ENCODE measurements around the gene UBE3D.
"Not testable (repeated sequence)": the region's sequence is repeated elsewhere in the genome, so short reads cannot be mapped to it uniquely, and the experiment has no call there.

Gene UBE3D

DNA sequence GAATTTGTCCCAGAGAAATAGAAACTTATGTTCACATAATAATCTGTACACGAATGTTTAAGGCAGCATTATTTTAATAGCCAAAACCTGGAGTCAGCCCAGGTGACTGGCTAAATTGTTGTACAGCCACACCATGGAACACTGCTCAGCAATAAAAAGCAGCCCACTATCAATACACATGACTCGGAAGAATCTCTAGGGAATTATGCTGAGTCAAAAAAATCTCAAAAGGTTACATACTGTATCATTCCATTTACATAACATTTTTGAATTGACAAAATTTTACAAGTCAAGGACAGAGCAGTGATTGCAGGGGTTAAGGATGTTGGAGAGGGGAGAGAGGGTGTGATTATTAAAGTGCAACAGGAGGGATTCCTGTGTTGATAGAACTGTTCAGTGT is 163.4 kb downstream of the UBE3D start:
- Mint-ChIP-seq H3K4me1 (no peaks in the 10 kb centered on the region), H3K27me3 (no peaks in the 10 kb centered on the region), H3K4me3 (no peak overlapping the region), H3K36me3 (ENCODE audit: low read depth) (peaks cover 14% of the 10 kb centered on the region), H3K9me3 (no peaks in the 10 kb centered on the region), H3K27ac (no peak overlapping the region)
- no peak for DNase-seq
- ATAC-seq: no peak

DNA sequence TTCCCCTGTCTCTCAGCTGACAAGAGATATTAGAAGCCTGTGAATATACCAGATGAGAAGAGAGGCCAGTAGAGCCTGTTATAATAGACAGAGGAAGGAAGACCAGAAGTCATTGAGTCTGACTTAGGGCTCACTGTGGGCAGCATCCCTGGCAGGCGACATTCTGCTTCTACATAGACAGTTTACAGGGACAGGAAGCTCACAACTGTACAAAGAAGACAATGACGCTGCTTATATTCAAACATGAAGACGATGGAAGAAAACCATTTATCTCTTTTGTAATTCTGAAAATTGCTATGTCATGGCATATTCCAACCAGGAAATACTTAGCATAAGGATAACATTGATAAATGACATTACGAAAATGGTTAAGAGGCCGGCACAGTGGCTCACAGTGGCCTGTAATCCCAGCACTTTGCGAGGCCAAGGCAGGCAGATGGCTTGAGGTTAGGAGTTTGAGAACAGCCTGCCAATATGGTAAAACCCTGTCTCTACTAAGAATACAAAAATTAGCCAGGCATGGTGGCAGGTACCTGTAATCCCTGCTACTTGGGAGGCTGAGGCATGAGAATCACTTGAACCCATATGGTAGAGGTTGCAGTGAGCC is 170.9 kb downstream of the UBE3D start:
- Mint-ChIP-seq H3K9me3 (no peaks in the 10 kb centered on the region), H3K4me3 (no peak overlapping the region), H3K36me3 (ENCODE audit: low read depth) (peaks cover 17% of the 10 kb centered on the region), H3K27ac (no peak overlapping the region), H3K27me3 (no peaks in the 10 kb centered on the region), H3K4me1 (no peaks in the 10 kb centered on the region)
- no peak for ATAC-seq
- DNase-seq: no peak

DNA sequence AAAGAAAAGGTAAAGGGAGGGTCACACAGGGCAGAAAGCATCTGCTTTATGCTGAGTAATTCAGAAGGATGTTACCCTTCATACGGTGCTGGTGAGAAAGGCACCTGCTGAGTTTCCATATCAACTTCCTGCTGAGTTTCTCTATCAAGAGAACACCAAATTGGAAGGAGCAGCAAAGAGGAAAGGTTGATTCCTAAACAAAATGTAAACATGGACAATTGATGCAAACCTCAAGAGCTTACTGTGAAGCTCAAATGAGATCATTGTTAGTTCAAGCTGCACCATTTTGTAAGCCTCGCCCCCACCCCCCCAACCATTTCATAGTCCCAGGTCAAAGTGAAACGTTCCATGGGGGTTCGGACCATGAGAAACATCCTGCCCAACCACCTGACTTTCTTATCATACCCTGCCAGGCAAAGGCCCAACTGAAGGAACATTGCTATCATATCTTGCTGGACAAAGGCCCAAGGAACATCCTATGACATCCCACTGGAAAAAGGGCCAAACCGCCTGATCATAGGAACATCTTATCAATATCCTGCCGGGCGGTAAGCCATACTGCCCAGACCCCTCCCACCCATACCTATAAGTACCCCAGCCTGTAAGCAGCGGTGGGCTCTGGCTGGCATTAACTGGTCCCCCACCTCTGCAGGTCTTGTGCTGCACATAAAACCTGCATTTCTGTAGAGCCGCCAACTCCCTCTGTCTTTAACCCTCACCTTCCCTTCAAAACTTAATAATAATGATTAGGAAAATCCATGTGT is 171.6 kb downstream of the UBE3D start:
- no peak for ATAC-seq

DNA sequence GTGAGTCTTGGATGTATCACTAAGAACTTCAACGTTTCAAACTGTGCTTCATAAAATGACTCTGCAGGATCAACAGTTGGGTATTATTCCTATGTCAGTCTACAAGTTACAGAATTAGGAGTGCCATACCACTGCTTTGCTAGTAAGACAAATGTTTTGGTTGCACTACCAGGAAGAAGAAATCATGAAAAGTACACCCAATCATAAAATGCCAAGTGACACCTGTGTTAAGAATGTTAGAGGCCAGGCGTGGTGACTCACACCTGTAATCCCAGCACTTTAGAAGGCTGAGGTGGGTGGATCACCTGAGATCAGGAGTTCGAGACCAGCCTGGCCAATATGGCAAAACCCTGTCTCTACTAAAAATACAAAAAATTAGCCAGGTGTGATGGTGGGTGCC is 174.1 kb downstream of the UBE3D start:
- H3K4me1 Mint-ChIP-seq; H3K27me3 Mint-ChIP-seq; ATAC-seq; H3K9me3 Mint-ChIP-seq; H3K27ac Mint-ChIP-seq; DNase-seq; H3K4me3 Mint-ChIP-seq; H3K36me3 Mint-ChIP-seq (ENCODE audit: low read depth): not testable (repeated sequence)

More for the DNA sequence above, 171.6 kb downstream of the UBE3D start:
- DNase-seq: no peak
- no peaks in the 10 kb centered on the region for H3K27me3 Mint-ChIP-seq
- no peak overlapping the region for H3K4me3 Mint-ChIP-seq
- H3K27ac Mint-ChIP-seq: no peak overlapping the region
- H3K4me1 Mint-ChIP-seq: no peaks in the 10 kb centered on the region
- peaks cover 15% of the 10 kb centered on the region for H3K36me3 Mint-ChIP-seq (ENCODE audit: low read depth)
- no peaks in the 10 kb centered on the region for H3K9me3 Mint-ChIP-seq

DNA sequence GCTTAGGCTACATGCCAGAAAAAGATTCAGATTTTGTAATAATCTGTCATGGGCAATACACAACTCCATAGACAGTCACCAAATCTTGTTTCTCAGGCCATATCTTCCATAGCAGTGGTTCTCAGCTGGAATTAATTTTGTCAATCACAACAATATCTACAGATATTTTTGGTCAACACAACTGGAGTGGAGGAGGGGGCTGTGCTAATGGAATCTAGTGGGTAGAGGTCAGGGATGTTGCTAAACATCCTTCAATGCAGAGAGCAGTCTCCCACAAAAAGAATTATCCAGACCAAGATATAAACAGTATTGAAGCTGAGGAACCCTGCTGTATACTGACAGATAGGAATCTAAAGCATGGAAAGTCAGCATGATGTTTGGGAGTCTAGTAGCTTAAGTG is 174.6 kb downstream of the UBE3D start:
- Mint-ChIP-seq H3K27ac (no peak overlapping the region), H3K9me3 (no peaks in the 10 kb centered on the region), H3K27me3 (no peaks in the 10 kb centered on the region), H3K36me3 (ENCODE audit: low read depth) (peaks cover 8% of the 10 kb centered on the region), H3K4me3 (no peak overlapping the region), H3K4me1 (no peaks in the 10 kb centered on the region)
- no peak for ATAC-seq
- no peak for DNase-seq

DNA sequence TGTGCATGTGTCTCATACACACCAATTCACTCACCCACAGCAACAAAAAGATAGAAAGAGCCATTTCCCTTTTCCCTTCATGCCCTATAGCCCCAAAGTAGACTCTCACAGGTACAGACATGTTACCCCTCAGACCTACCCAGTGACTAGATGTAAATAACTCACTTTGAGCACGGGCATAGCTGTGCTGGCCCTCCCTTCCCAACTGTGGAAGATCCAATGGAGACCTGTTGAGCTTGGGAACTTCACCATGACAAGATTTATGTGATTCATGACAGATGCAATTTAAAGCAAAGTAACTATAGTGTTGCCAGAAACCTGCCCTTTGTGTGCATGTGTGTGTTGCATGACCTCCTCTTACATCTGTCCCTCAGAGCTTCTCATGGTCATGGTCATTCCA is 175.4 kb downstream of the UBE3D start:
- Mint-ChIP-seq H3K36me3 (ENCODE audit: low read depth) (peaks cover 8% of the 10 kb centered on the region), H3K9me3 (no peaks in the 10 kb centered on the region), H3K4me3 (no peak overlapping the region), H3K27ac (no peak overlapping the region), H3K27me3 (no peaks in the 10 kb centered on the region), H3K4me1 (no peaks in the 10 kb centered on the region)
- no peak for ATAC-seq
- DNase-seq: no peak

DNA sequence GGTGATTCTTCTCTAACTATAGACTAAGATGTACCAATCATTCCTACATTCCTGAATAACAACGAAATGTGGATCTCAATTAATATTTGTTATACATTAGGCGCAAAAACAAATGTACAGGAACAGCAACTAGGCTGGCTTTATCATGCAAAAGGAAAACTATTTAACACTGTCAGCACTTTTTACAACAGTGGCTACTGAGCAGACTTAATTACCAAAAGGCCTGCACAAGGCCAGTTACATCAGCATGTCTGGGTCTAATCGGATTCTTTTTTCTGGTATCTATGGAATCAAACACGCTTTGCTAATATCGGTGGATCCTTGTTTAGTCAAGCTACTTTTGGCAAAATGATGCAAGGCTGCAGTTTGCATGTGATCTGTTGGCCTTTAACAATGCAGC is 176.5 kb downstream of the UBE3D start:
- DNase-seq (no peak), ATAC-seq (no peak)
- Mint-ChIP-seq H3K4me3 (no peak overlapping the region), H3K36me3 (ENCODE audit: low read depth) (peaks cover 5% of the 10 kb centered on the region), H3K27ac (no peak overlapping the region), H3K4me1 (no peaks in the 10 kb centered on the region), H3K27me3 (no peaks in the 10 kb centered on the region), H3K9me3 (no peaks in the 10 kb centered on the region)

DNA sequence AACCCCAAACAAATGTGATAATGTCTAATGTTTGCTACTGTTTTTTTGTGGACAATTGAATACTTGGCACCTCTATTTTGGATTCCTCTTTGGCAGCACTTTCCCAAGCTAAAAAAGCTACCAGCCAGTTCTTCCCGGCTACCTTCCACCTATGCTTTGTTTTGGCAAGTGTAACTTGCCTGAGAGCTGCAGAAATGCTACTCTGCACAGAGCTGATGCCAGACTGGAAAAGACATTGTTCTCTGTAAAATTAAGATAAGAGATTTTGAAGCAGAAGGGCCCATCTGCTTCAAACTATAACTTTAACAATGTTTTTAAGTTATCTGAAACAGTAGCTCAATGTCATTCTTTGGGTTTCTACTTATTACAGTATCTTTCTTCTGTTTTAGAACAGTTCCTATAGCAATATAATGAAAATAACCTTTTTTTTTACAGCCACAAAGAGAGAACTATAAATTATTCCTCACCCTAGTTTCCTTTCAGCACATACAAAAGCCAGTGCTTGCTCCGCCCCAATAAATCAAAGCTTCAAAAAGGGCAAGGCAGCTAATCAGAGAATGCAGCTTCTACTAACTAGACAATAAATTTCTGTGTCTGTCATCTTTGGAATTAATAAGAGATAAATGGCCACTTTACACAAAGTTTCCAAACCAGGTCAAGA is 183.1 kb downstream of the UBE3D start:
- no peak for DNase-seq
- no peaks in the 10 kb centered on the region for H3K9me3 Mint-ChIP-seq
- H3K4me3 Mint-ChIP-seq: no peak overlapping the region
- no peaks in the 10 kb centered on the region for H3K36me3 Mint-ChIP-seq (ENCODE audit: low read depth)
- no peak for ATAC-seq
- no peaks in the 10 kb centered on the region for H3K4me1 Mint-ChIP-seq
- H3K27ac Mint-ChIP-seq: no peak overlapping the region
- H3K27me3 Mint-ChIP-seq: peaks cover 2% of the 10 kb centered on the region

DNA sequence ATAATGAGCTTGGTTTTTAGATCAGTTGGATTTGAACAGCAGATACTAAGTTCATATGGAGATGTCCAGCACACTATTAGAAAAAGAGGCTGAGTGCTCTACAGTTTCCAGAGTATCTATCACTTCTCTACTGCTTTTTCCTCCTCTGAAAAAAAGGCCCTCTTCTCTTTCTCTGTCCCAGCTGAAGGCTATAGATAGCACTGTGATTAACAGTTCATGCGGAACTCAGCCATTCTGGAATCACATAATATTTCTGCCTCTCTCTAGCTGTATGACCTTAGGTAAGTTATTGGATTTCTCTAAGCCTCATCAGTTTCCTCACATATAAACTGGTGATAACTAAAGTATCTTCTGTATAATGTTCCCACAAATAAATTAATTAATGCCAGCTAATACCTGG is 184.1 kb downstream of the UBE3D start:
- Mint-ChIP-seq H3K4me3 (no peak overlapping the region), H3K36me3 (ENCODE audit: low read depth) (no peaks in the 10 kb centered on the region), H3K27me3 (peaks cover 2% of the 10 kb centered on the region), H3K27ac (no peak overlapping the region), H3K4me1 (no peaks in the 10 kb centered on the region), H3K9me3 (no peaks in the 10 kb centered on the region)
- ATAC-seq (no peak), DNase-seq (no peak)

DNA sequence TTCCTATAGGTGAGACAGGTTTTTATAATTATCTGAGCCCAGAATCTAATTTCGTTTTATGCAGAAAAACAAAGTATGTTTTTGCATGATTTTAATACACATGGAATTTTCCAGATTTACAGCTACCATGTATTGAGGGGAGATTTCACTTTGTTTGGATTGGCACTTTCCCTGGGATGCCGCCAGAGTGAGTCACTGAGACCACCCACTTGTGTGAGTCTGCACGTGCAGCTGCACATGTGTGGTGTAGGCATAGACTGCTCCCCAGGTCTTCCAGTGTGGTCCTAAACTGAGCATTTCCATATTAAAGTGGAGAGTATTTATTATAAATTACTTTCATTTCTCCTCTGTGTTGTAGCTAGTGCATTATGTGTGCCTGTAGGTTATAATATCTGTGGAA is 186.8 kb downstream of the UBE3D start:
- H3K4me3 Mint-ChIP-seq: no peak overlapping the region

DNA sequence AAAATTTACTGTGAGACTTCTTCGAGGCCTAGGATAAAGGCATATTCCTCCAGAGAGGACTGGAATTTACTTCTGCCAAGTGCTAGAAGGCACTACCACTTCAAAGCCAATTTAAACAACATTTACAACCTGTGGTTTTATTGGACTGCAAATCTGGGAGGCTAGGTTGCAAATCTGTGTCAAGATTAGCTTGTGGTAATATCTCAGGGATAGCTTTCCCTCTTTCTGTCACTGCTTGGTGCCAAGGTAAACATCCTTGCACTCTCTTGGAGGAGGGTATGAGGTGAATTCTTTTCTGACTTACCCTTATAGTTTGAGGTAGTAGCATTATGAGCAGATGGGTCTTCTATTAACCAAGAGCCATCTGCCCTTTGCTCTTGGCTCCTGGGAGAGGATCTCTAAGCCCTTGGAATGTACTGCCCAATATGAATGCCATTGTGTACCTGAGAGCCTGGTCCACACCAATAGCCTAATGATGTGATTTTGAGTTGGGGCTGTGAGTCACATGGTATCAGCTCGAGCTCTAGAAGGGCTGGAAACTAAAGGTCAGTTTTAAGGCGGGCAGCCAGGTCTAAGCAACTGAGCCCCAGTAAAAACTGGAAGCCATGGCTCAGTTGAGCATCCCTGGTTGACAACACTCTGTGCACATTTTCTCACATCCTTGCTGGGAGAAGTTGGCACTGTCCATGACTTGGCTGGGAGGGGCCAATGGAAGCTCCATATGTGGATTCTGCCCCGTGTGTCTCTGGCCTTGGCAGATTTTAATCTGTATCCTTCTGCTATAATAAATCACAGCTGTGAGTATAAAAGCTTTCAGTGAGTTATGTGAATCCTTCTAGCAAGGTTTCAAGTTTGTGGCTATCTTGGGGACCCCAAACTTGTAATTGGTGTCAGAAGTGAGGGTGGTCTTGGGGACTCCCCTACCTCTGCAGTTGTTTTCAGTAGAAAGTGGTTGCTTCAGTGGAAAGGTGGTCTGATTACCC is 188.1 kb downstream of the UBE3D start:
- H3K4me1 Mint-ChIP-seq: no peaks in the 10 kb centered on the region
- no peaks in the 10 kb centered on the region for H3K9me3 Mint-ChIP-seq
- DNase-seq: no peak
- H3K27me3 Mint-ChIP-seq: peaks cover 2% of the 10 kb centered on the region
- no peak overlapping the region for H3K27ac Mint-ChIP-seq
- no peak overlapping the region for H3K4me3 Mint-ChIP-seq
- no peaks in the 10 kb centered on the region for H3K36me3 Mint-ChIP-seq (ENCODE audit: low read depth)
- ATAC-seq: no peak

More for the DNA sequence above, 186.8 kb downstream of the UBE3D start:
- Mint-ChIP-seq H3K27ac (no peak overlapping the region), H3K4me1 (no peaks in the 10 kb centered on the region), H3K9me3 (no peaks in the 10 kb centered on the region), H3K27me3 (peaks cover 2% of the 10 kb centered on the region), H3K36me3 (ENCODE audit: low read depth) (no peaks in the 10 kb centered on the region)
- DNase-seq (no peak), ATAC-seq (no peak)

DNA sequence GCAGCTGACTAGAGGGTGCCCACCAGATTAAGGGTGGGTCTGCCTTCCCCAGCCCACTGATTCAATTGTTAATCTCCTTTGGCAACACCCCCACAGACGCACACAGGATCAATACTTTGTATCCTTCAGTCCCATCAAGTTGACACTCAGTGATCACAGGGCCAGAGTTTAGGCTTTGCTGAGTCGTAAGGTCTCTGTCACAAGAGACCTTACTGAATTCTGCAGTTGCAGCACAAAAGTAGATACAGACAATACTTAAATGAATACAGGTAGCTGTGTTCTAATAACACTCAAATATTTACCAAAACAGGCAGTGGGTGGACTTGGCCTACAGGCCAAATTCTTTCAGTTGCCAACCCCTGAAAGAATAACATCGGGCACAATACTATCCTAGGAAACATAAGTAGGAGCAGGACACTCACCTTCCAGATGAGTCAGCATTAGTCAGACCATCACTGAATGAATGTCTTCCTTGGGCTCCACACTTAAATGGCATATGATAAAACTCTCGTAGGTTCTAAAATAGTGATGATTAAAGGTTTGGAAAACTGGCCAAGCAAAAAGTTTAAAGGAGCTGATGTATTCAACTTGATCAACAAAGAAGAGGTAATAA is 190.0 kb downstream of the UBE3D start:
- H3K4me3 Mint-ChIP-seq: no peak overlapping the region
- no peak overlapping the region for H3K27ac Mint-ChIP-seq
- no peaks in the 10 kb centered on the region for H3K4me1 Mint-ChIP-seq
- no peak for DNase-seq
- H3K9me3 Mint-ChIP-seq: no peaks in the 10 kb centered on the region
- no peaks in the 10 kb centered on the region for H3K27me3 Mint-ChIP-seq
- H3K36me3 Mint-ChIP-seq (ENCODE audit: low read depth): no peaks in the 10 kb centered on the region
- no peak for ATAC-seq

DNA sequence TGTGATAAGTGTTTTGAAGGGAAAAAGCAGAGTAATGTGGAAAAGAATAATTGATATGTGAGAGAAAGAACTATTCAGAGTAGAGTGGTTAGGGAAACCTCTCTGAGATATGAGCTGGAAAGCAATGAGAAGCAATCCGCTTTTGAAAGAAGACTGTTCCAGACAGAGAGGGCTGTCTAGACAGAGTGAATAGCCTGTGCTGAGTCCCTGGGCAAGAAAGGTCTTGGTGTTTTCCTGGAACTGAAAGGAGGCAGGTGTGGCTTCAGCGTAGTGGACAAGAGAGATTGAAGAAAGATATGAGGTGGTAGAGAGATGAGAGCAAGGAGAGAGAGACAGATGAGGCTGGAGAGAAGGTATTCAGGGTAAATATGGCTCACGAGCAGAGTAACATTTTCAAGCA is 190.8 kb downstream of the UBE3D start:
- DNase-seq (no peak), ATAC-seq (no peak)
- H3K27me3 Mint-ChIP-seq: no peaks in the 10 kb centered on the region

DNA sequence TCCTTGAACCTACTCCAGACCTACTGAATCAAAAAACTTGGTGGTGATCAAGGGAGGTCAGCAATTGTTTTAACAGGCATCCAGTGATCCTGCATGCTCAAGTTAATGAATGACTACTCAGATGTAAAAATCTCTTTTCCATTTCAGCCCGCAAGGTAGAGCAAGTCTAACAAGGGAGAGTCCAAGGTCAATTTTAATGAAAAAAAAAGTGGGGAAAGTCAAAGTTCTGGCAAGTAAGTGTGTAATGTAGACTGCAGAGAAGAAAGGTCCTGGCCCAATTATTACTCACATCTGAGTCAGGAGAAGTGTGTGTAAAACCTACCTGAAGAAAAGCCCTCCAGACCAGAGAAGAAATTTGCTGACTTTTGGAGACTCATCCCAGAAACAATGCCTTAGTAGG is 193.5 kb downstream of the UBE3D start:
- no peak for DNase-seq
- H3K36me3 Mint-ChIP-seq (ENCODE audit: low read depth): no peaks in the 10 kb centered on the region
- H3K9me3 Mint-ChIP-seq: no peaks in the 10 kb centered on the region
- no peak overlapping the region for H3K27ac Mint-ChIP-seq
- H3K4me1 Mint-ChIP-seq: no peaks in the 10 kb centered on the region
- ATAC-seq: no peak
- H3K27me3 Mint-ChIP-seq: no peaks in the 10 kb centered on the region
- no peak overlapping the region for H3K4me3 Mint-ChIP-seq

More for the DNA sequence above, 190.8 kb downstream of the UBE3D start:
- H3K4me3 Mint-ChIP-seq: no peak overlapping the region
- no peak overlapping the region for H3K27ac Mint-ChIP-seq
- no peaks in the 10 kb centered on the region for H3K9me3 Mint-ChIP-seq
- H3K4me1 Mint-ChIP-seq: no peaks in the 10 kb centered on the region
- no peaks in the 10 kb centered on the region for H3K36me3 Mint-ChIP-seq (ENCODE audit: low read depth)

Data from activated naive CD8-positive, alpha-beta T cell treated with anti-CD3 and anti-CD28 coated beads, Interleukin-2, amount 50 U/mL, for 24 hours (primary cell).